ENCODE measurements around the gene ARHGAP19.

- TF ChIP-seq CTCF (conservative IDR thresholded peaks at IDR 0.05 in 1 of 2, IDR thresholded peaks at IDR 0.05 in 1 of 2; ENCODE audit: extremely low read depth in 1 of 2, insufficient read depth in 1 of 2, low read depth in 1 of 2, low read length in 2 of 2): no peak
- no peak for TF ChIP-seq EZH2 (IDR thresholded peaks at IDR 0.05; ENCODE audit: borderline replicate concordance, low read length)
Measured at GRCh38 chr10:97261656-97262055, 30.8 kb downstream of the ARHGAP19 start.
